HepG2 (cell line): ENCODE measurements around the gene OIT3. TPM values are rescaled to one million over a fixed set of nuclear protein-coding genes. Genes with fewer than 3 reads are reported as not detected.
"Not testable (repeated sequence)": the region's sequence is repeated elsewhere in the genome, so short reads cannot be mapped to it uniquely, and the experiment has no call there.

ENCODE experiments used
- ATAC-seq: fragments of 200-7000 bp; cut with Tn5 transposase; 3 replicates; pipeline ENCODE4 v1.9.1; 2020; ENCODE audit warnings: mild to moderate bottlenecking, moderate library complexity
- BruUV-seq: library from RNA; stranded (reverse); fragments of 400-500 nt; replicated peaks from 2 replicates; lab custom pipeline; 2021; lab: Mats Ljungman, UMichigan
- CTCF ChIA-PET: fragments of 300-600 bp; formaldehyde crosslinking; extraction: SDS; loops from one replicate; lab custom pipeline; 2021; ENCODE audit warnings: low total read pairs, inconsistent platforms, low intra/inter-chr PET ratio; lab: Yijun Ruan, JAX
- POLR2A ChIA-PET: fragments of 350-600 bp; sonication (Branson Sonifier 250); formaldehyde crosslinking; loops from one replicate; lab custom pipeline; 2020; ENCODE audit warnings: antibody characterized with exemption, inconsistent platforms; lab: Yijun Ruan, JAX
- DNase-seq: peaks from one replicate; pipeline ENCODE4 v3.0.0-alpha.2; 2015; ENCODE audit warnings: low spot score
- FAIRE-seq: peaks from 3 replicates; lab custom pipeline; 2011; peaks lifted over from hg19 to GRCh38; lab: Jason Lieb, UNC
- H2AFZ ChIP-seq: one replicate; pipeline ENCODE4 v1.6.1; 2011; ENCODE audit warnings: low read length, inconsistent platforms
- H3K27ac ChIP-seq: fragments of 300-600 bp; 3 replicates; pipeline ENCODE4 v1.8.0; 2011; ENCODE audit warnings: mixed run types, mild to moderate bottlenecking, mixed read lengths, low read length, inconsistent platforms; ENCODE audit not compliant: insufficient read depth; ENCODE audit errors: extremely low read length
- H3K27me3 ChIP-seq, 2 experiments: fragments of 200-600 bp in 1 of 2; 2 replicates in 1 of 2; 3 replicates in 1 of 2; pipeline versions ENCODE4 v1.6.0 to v1.8.0; 2011; ENCODE audit warnings: low read length in 2 of 2, mild to moderate bottlenecking in 2 of 2, moderate library complexity in 2 of 2, inconsistent platforms in 1 of 2; ENCODE audit not compliant: insufficient read depth in 2 of 2, control insufficient read depth in 1 of 2
- H3K36me3 ChIP-seq, 2 experiments: fragments of 200-600 bp in 1 of 2; replicated peaks in 1 of 2; 2 replicates in 1 of 2; 3 replicates in 1 of 2; pipeline versions ENCODE4 v1.5.1 to v1.8.0; 2011; ENCODE audit warnings: low read length in 2 of 2, inconsistent platforms in 1 of 2; ENCODE audit not compliant: insufficient read depth in 2 of 2, control insufficient read depth in 1 of 2
- H3K4me1 ChIP-seq: 2 replicates; pipeline ENCODE4 v1.5.1; 2012; ENCODE audit warnings: low read length, inconsistent platforms; ENCODE audit not compliant: insufficient read depth
- H3K4me2 ChIP-seq: 2 replicates; pipeline ENCODE4 v1.6.0; 2011; ENCODE audit warnings: low read depth, low read length, inconsistent platforms
- H3K4me3 ChIP-seq, 3 experiments: fragments of 200-600 bp in 1 of 3; sonication (generic), shearing (Covaris generic) in 1 of 3; replicated peaks in 1 of 3; 2 replicates each; pipeline ENCODE4 v1.5.1; 2011 to 2016; ENCODE audit warnings: low read length in 3 of 3, inconsistent platforms in 2 of 3, low read depth in 2 of 3, mild to moderate bottlenecking in 2 of 3, control low read depth in 1 of 3, mixed read lengths in 1 of 3; ENCODE audit not compliant: insufficient read depth in 1 of 3
- H3K79me2 ChIP-seq: one replicate; pipeline ENCODE4 v1.6.1; 2011; ENCODE audit warnings: low read length, inconsistent platforms; ENCODE audit not compliant: insufficient read depth
- H3K9ac ChIP-seq: 2 replicates; pipeline ENCODE4 v1.6.0; 2011; ENCODE audit warnings: mild to moderate bottlenecking, low read depth, low read length, inconsistent platforms; ENCODE audit not compliant: insufficient read depth
- H3K9me3 ChIP-seq: 2 replicates; pipeline ENCODE4 v1.5.1; 2012; ENCODE audit warnings: mild to moderate bottlenecking, low read length
- H4K20me1 ChIP-seq: 2 replicates; pipeline ENCODE4 v1.6.0; 2011; ENCODE audit warnings: inconsistent platforms, mild to moderate bottlenecking, low read length, moderate library complexity; ENCODE audit not compliant: insufficient read depth
- CREB1 ChIP-seq, 2 experiments: fragments of 450-650 bp in 1 of 2; IDR thresholded peaks; 2 replicates each; pipeline ENCODE4 v1.6.1; 2016 to 2017; ENCODE audit warnings: control low read depth in 1 of 2, mild to moderate bottlenecking in 1 of 2, missing compliant biosample characterization in 1 of 2, missing genetic modification characterization in 1 of 2
- CTCF ChIP-seq: sonication (generic); formaldehyde crosslinking; IDR thresholded peaks from 2 replicates; pipeline ENCODE4 v1.5.0; 2020; ENCODE audit warnings: mild to moderate bottlenecking, missing genetic modification reagents, moderate library complexity
- STAG1 ChIP-seq: sonication (generic); formaldehyde crosslinking; IDR thresholded peaks from 2 replicates; pipeline ENCODE4 v1.4.0; 2020; ENCODE audit warnings: missing genetic modification reagents
- ZMYM3 ChIP-seq: sonication (generic); formaldehyde crosslinking; IDR thresholded peaks from 2 replicates; pipeline ENCODE4 v1.5.1; 2020; ENCODE audit warnings: mild to moderate bottlenecking, missing genetic modification reagents
- WGBS: methylation state at CpG from one replicate; pipeline ENCODE4 v1.1.6; 2017; ENCODE audit warnings: low lambda C conversion rate; 5-methylcytosine and 5-hydroxymethylcytosine counted together
- in situ Hi-C: cut with HindIII; loops from 2 replicates; pipeline ENCODE4 v1.10.0; 2017; ENCODE audit warnings: low pct_unique_long_range_greater_than_20kb; ENCODE audit not compliant: extremely low pct_ligation_motif_present
- intact Hi-C: fragments of 100-400 bp; cut with micrococcal nuclease; formaldehyde crosslinking; loops from one replicate; pipeline ENCODE4 v1.10.0; 2022; ENCODE audit not compliant: unreplicated experiment
- polyA plus RNA-seq, 8 experiments: library from polyadenylated mRNA; depleted of rRNA in 3 of 8; stranded (reverse) in 7 of 8; unstranded in 1 of 8; fragments of >200 nt; fragmentation: Illumina TruSeq in 4 of 8; extraction: Trizol in 4 of 8; gene quantifications; 2 replicates each; pipeline versions ENCODE4 v1.2.1 to v1.2.3, GENCODE V29; 2011 to 2016; ENCODE audit warnings: low read depth in 4 of 8, missing spikeins in 1 of 8, mixed read lengths in 1 of 8; ENCODE audit not compliant: insufficient read depth in 1 of 8
- total RNA-seq, 5 experiments: library from RNA; depleted of rRNA; stranded (reverse); fragments of >200 nt; fragmentation: Illumina TruSeq; extraction: Trizol; gene quantifications; 2 replicates each; pipeline ENCODE4 v1.2.3, GENCODE V29; 2016; ENCODE audit warnings: low read depth in 1 of 5

The OIT3 gene
- total and polyA plus RNA-seq, 2 of the 13 experiments (the other 11 are each of a cell fraction or from before 2014, with no cell fraction given) = not detected

- FAIRE-seq = not testable (repeated sequence)
Observed at GRCh38 chr10:72917803-72918332, 24.3 kb downstream of the OIT3 start.

GRCh38 chr10:72918352-72918751 lies 24.8 kb downstream of the OIT3 start:
- TF ChIP-seq STAG1 (CRISPR knock-in tag) (peak; percentile 68), ZMYM3 (no peak), CTCF (CRISPR knock-in tag) (peak; percentile 53)
- TF ChIP-seq, all 625 proteins: peak for 2
- no peak overlapping the region for H3K4me3 ChIP-seq
- FAIRE-seq (no peak), DNase-seq (no peak), ATAC-seq (no peak)
- ChIA-PET POLR2A (no interaction called here), CTCF (no interaction called here)
- no peaks in the 10 kb centered on the region for H3K79me2 ChIP-seq
- no peaks in the 10 kb centered on the region for H4K20me1 ChIP-seq
- intact Hi-C loops = no loop called here
- no peaks in the 10 kb centered on the region for H3K27me3 ChIP-seq
- H3K4me1 ChIP-seq = peaks cover 11% of the 10 kb centered on the region
- no peak overlapping the region for H2AFZ ChIP-seq
- H3K36me3 ChIP-seq = no peaks in the 10 kb centered on the region
- no peak overlapping the region for H3K4me2 ChIP-seq
- no peaks in the 10 kb centered on the region for H3K9me3 ChIP-seq
- no peak overlapping the region for H3K9ac ChIP-seq
- in situ Hi-C loops = no loop called here
- BruUV-seq = no TSS peak
- no peak overlapping the region for H3K27ac ChIP-seq
- 40% methylated on average over 7 of the region's 8 CpGs for WGBS

More at GRCh38 chr10:72917803-72918332, 24.3 kb downstream of the OIT3 start:
- H3K4me2 ChIP-seq; CTCF ChIA-PET; H3K4me3 ChIP-seq; H3K27ac ChIP-seq; H3K9me3 ChIP-seq; POLR2A ChIA-PET; BruUV-seq; H3K79me2 ChIP-seq; ATAC-seq; intact Hi-C loops; H3K9ac ChIP-seq; H4K20me1 ChIP-seq; H3K36me3 ChIP-seq; H2AFZ ChIP-seq; H3K27me3 ChIP-seq; DNase-seq; in situ Hi-C loops; TF ChIP-seq CREB1 (CRISPR knock-in tag; IDR thresholded peaks at IDR 0.05): not testable (repeated sequence)
- WGBS = 0% methylated on average over 2 of the region's 2 CpGs
- H3K4me1 ChIP-seq = peaks cover 15% of the 10 kb centered on the region
- peak; percentile 84 for TF ChIP-seq CREB1 (IDR thresholded peaks at IDR 0.05)

GRCh38 chr10:72921147-72921683 lies 27.7 kb downstream of the OIT3 start:
- H3K79me2 ChIP-seq, H3K36me3 ChIP-seq, BruUV-seq, FAIRE-seq, ATAC-seq, in situ Hi-C loops, H2AFZ ChIP-seq, H4K20me1 ChIP-seq, intact Hi-C loops, H3K4me3 ChIP-seq, DNase-seq, H3K4me2 ChIP-seq, CTCF ChIA-PET, H3K27ac ChIP-seq, H3K27me3 ChIP-seq, H3K9me3 ChIP-seq, H3K4me1 ChIP-seq, H3K9ac ChIP-seq: not testable (repeated sequence)
- POLR2A ChIA-PET = interaction anchor here (0.7 kb wide), 1 partner anchor 8 kb away, joined by 3 read pairs; no protein-coding TSS in a partner anchor
- WGBS = 91% methylated on average over 1 of the region's 1 CpG
